Smooth muscle cell (in vitro differentiated cells): ENCODE results near the gene TAMM41. TPM values are rescaled to one million over a fixed set of nuclear protein-coding genes. Genes with fewer than 3 reads are reported as not detected.
"Not testable (repeated sequence)": the region's sequence is repeated elsewhere in the genome, so short reads cannot be mapped to it uniquely, and the experiment has no call there.

Experiments used
- DNase-seq: peaks from one replicate; lab custom pipeline; 2025; ENCODE audit not compliant: unreplicated experiment; lab: John Stamatoyannopoulos, UW
- H2AFZ ChIP-seq: fragments of 200-600 bp; sonication (generic); 2 replicates; pipeline ENCODE4 v1.6.0; 2016; ENCODE audit warnings: antibody characterized with exemption, low read depth, mild to moderate bottlenecking
- H3F3A ChIP-seq: fragments of 200-600 bp; sonication (generic); 2 replicates; pipeline ENCODE4 v1.6.0; 2017; ENCODE audit warnings: antibody characterized with exemption, low read depth
- H3K27ac ChIP-seq: fragments of 200-600 bp; sonication (generic); 2 replicates; pipeline ENCODE4 v1.5.1; 2016; ENCODE audit warnings: low read depth, mild to moderate bottlenecking
- H3K27me3 ChIP-seq: fragments of 200-600 bp; sonication (generic); 2 replicates; pipeline ENCODE4 v1.6.1; 2016; ENCODE audit warnings: low read depth, mild to moderate bottlenecking
- H3K36me3 ChIP-seq: fragments of 200-600 bp; sonication (generic); 2 replicates; pipeline ENCODE4 v1.5.1; 2016; ENCODE audit warnings: low read depth
- H3K4me1 ChIP-seq: fragments of 200-600 bp; sonication (generic); 2 replicates; pipeline ENCODE4 v1.5.1; 2016; ENCODE audit warnings: low read depth
- H3K4me2 ChIP-seq: fragments of 200-600 bp; sonication (generic); 2 replicates; pipeline ENCODE4 v1.6.0; 2016; ENCODE audit warnings: mild to moderate bottlenecking
- H3K4me3 ChIP-seq: fragments of 200-600 bp; sonication (generic); 2 replicates; pipeline ENCODE4 v1.5.1; 2016; ENCODE audit warnings: mild to moderate bottlenecking
- H3K79me2 ChIP-seq: fragments of 200-600 bp; sonication (generic); 2 replicates; pipeline ENCODE4 v1.6.0; 2016; ENCODE audit warnings: low read depth, mild to moderate bottlenecking
- H3K9ac ChIP-seq: fragments of 200-600 bp; sonication (generic); 2 replicates; pipeline ENCODE4 v1.6.0; 2016; ENCODE audit warnings: low read depth
- H3K9me3 ChIP-seq: fragments of 200-600 bp; sonication (generic); replicated peaks from 2 replicates; pipeline ENCODE4 v1.5.1; 2016; ENCODE audit warnings: low read depth
- H4K20me1 ChIP-seq: fragments of 200-600 bp; sonication (generic); 2 replicates; pipeline ENCODE4 v1.6.0; 2016; ENCODE audit warnings: low read depth
- CTCF ChIP-seq: fragments of 200-600 bp; sonication (generic); IDR thresholded peaks from 2 replicates; pipeline ENCODE4 v1.5.1; 2017; ENCODE audit warnings: borderline replicate concordance, mild to moderate bottlenecking, antibody characterized with exemption; ENCODE audit not compliant: insufficient read depth, poor library complexity, severe bottlenecking
- WGBS: methylation state at CpG from one replicate; pipeline ENCODE4 v1.1.7; 2016; ENCODE audit warnings: low lambda C conversion rate; 5-methylcytosine and 5-hydroxymethylcytosine counted together
- polyA plus RNA-seq: library from polyadenylated mRNA; unstranded; fragments of >200 nt; fragmentation: Nextera tagmentation; extraction: Ambion mirVana; gene quantifications from 2 replicates; pipeline ENCODE4 v1.2.1, GENCODE V29; 2016
- total RNA-seq: library from RNA; depleted of rRNA; stranded (reverse); fragments of >200 nt; gene quantifications from 2 replicates; pipeline ENCODE4 v1.2.3, GENCODE V29; 2014

Gene TAMM41
- total and polyA plus RNA-seq, 2 experiments from 2014 or later: 8.1 to 14.6 TPM

DNA sequence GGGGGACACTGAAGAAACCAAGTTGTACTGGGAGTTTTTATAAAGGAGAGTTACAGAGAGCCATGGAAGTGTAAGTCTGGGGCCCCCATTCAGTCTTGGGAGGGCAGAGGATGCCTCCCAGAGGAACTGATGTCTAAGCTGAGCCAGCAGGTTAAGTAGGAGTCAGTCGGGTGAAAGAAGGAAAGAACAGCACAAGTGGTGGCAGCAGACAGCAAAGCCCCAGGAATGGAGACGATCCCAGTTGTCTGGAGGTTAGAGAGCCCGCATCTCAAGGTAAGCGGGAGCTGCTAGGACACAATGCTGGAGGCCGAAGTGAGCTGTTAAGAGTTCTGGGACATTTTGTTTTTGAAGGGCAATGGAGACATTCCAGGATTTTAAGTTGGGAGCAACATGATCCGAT lies 88.8 kb downstream of the TAMM41 start:
- Histone ChIP-seq H3K9me3 (no peaks in the 10 kb centered on the region), H3K9ac (no peak overlapping the region), H3K4me1 (no peaks in the 10 kb centered on the region), H3K4me3 (no peak overlapping the region), H3K36me3 (no peaks in the 10 kb centered on the region), H3F3A (no peaks in the 10 kb centered on the region), H3K27me3 (no peaks in the 10 kb centered on the region), H3K4me2 (no peak overlapping the region), H2AFZ (peak overlapping the region; percentile 52), H3K27ac (peak overlapping the region; percentile 65), H4K20me1 (no peaks in the 10 kb centered on the region), H3K79me2 (no peaks in the 10 kb centered on the region)
- WGBS: 84% methylated on average over 6 of the region's 6 CpGs
- TF ChIP-seq CTCF: no peak
- no peak for DNase-seq

DNA sequence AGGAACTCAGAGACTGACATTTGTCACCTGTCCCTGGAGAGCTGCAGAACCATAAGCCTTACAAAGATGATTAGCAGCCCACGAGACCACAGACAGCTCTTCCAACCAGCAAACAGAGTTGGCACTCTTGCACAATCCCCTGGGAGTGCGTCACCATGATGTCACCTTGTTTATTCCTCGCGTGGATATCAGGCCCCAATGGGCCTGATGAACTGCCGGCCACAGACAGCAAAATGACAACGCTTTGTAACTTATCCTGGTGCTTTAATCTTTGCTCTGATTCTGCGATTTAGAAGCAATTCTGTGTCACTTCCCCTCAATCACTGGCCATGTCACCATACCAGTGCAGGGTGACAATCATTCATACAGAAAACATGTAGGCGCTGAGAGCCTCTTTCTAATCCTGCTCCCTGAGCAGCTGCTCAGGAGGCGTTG lies 89.2 kb downstream of the TAMM41 start:
- Histone ChIP-seq H4K20me1 (no peaks in the 10 kb centered on the region), H3F3A (no peaks in the 10 kb centered on the region), H3K36me3 (no peaks in the 10 kb centered on the region), H3K4me3 (no peak overlapping the region), H3K79me2 (no peaks in the 10 kb centered on the region), H3K27me3 (no peaks in the 10 kb centered on the region), H3K9ac (no peak overlapping the region), H3K4me1 (no peaks in the 10 kb centered on the region), H3K4me2 (peak overlapping the region; percentile 21), H2AFZ (peak overlapping the region; percentile 52), H3K27ac (peak overlapping the region; percentile 65), H3K9me3 (no peaks in the 10 kb centered on the region)
- WGBS: 36% methylated on average over 9 of the region's 9 CpGs
- no peak for DNase-seq
- TF ChIP-seq CTCF: no peak

GRCh38 chr3:11755276-11755675 lies 91.4 kb downstream of the TAMM41 start:
- Histone ChIP-seq H3K4me1 (no peaks in the 10 kb centered on the region), H2AFZ (no peak overlapping the region), H3K27me3 (no peaks in the 10 kb centered on the region), H3K9me3 (no peaks in the 10 kb centered on the region), H3K9ac (no peak overlapping the region), H3K36me3 (no peaks in the 10 kb centered on the region), H3K27ac (no peak overlapping the region), H3F3A (no peaks in the 10 kb centered on the region), H3K4me3 (no peak overlapping the region), H3K4me2 (no peak overlapping the region), H3K79me2 (no peaks in the 10 kb centered on the region), H4K20me1 (no peaks in the 10 kb centered on the region)
- no peak for DNase-seq
- TF ChIP-seq CTCF: no peak
- WGBS: 79% methylated on average over 12 of the region's 12 CpGs

DNA sequence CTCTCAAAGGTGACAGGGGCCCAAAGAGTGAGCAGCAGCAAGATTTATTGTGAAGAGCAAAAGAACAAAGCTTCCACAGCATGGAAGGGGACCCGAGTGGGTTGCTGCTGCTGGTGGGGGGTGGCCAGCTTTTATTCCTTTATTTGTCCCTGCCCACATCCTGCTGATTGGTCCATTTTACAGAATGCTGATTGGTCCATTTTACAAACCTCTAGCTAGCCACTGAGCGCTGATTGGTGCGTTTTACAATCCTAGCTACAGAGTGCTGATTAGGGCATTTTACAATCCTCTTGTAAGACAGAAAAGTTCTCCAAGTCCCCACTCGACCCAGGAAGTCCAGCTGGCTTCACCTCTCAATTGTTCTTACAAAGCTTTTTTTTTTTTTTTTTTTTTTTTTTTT lies 94.4 kb downstream of the TAMM41 start:
- H3K4me1 ChIP-seq, H3K4me3 ChIP-seq, H3K36me3 ChIP-seq, H3K4me2 ChIP-seq, H3K9me3 ChIP-seq, H4K20me1 ChIP-seq, H3K27me3 ChIP-seq, DNase-seq, H3K9ac ChIP-seq, H3K27ac ChIP-seq, H3K79me2 ChIP-seq, H2AFZ ChIP-seq, H3F3A ChIP-seq: not testable (repeated sequence)
- WGBS: 90% methylated on average over 4 of the region's 4 CpGs

DNA sequence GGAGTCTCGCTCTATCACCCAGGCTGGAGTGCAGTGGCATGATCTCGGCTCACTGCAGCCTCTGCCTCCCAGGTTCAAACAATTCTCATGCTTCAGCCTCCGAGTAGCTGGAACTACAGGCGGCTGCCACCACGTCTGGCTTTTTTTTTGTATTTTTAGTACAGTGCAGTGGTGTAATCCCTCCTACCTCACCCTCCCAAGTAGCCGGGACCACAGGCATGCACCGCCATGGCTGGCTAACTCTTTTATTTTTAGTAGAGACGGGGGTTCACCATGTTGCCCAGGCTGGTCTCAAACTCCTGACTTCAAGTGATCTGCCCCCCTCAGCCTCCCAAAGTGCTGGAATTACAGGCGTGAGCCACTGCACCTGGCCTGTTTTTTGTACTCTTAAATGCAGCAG lies 98.4 kb downstream of the TAMM41 start:
- not testable (repeated sequence) for H3K27ac ChIP-seq, H3K4me1 ChIP-seq, H3K4me2 ChIP-seq, H3K79me2 ChIP-seq, H3K9me3 ChIP-seq, DNase-seq, H3K36me3 ChIP-seq, H3K27me3 ChIP-seq, H4K20me1 ChIP-seq, H3F3A ChIP-seq, H3K9ac ChIP-seq, H3K4me3 ChIP-seq, H2AFZ ChIP-seq
- WGBS: 88% methylated on average over 9 of the region's 9 CpGs
